GM21515 (cell line): ENCODE data around the gene DNAJB6.

Source experiments
- ATAC-seq: cut with Tn5 transposase; IDR thresholded peaks from one replicate; pipeline ENCODE4 v1.9.1; 2021; ENCODE audit not compliant: unreplicated experiment

The DNAJB6 gene

DNA sequence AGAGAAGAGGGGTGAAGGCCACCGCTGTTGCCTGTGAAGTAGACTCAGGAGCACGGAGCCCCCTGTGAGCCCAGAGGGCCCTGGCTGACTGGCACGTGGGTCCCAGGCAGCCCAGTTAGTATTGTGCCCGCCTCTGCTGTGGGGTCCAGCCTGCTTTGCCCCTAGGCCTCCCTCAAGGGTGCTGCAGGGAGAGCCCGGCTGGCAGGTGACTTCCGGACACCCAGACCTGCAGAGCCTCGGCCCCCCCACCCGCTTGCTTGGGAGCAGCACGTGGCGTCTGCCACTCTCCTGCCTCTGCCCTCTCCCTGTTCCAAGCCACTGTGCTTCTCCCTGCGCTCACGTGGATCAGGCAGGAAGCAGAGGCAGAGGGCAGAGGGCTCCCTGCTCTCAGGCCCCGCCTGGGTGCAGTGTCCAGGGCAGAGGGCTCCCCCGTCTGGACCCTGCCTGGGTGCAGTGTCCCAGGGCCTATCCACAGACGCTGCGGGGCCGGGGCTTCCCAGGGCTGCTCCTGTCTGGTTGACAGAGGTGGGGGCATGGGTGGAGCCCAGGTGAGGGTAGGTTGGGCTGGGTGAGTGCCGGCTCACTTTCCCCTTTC, 88.4 kb downstream of the DNAJB6 start:
- ATAC-seq: no peak

GRCh38 chr7:157425761-157426160, 89.0 kb downstream of the DNAJB6 start:
- ATAC-seq: no peak

DNA sequence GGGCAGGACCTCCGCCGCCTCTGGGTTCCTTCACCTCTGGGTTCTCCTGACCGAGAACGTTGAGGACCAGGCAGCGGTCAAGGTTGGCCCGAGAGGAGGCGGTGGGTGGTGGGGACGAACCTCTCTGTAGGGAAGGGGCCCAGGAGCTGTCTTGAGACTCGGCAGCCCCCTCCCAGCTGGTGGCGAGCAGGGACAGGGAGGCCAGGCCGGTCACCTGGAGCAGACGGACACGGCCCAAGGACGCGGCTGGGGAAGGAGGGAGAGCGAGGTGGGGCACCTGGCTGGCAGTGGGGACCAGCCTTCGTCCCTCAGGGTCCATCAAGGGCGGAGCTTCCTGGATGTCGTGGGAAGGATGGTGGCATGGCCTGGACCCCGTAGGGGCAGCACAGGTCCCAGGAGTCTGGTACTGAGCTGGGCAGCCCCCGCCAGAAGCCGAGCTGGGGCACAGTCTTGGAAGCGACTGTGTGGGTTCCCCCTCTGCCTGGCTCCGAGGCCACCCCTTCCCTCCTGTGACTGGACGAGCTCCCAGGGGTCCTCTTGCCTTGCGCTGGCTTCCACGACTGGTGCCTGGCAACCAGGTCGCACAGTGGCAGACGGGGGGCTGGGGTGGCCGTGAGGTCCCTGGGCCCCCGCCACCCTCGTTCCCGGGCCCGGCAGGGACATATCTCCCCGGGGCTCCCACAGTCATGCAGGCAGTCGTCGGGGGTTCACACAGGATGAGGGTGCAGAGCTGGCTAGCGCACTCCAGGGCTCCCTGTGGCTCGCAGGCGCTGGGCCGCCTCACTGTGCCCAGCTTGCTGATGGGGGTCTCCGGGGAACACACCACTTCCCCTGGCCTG, 89.9 kb downstream of the DNAJB6 start:
- ATAC-seq: no peak

GRCh38 chr7:157427811-157428553, 91.2 kb downstream of the DNAJB6 start:
- ATAC-seq: no peak

GRCh38 chr7:157428554-157428945, 91.7 kb downstream of the DNAJB6 start:
- ATAC-seq: no peak

GRCh38 chr7:157429001-157429679, 92.3 kb downstream of the DNAJB6 start:
- no peak for ATAC-seq

- ATAC-seq: no peak
These were observed 92.9 kb downstream of the DNAJB6 start for GRCh38 chr7:157429680-157430224.

DNA sequence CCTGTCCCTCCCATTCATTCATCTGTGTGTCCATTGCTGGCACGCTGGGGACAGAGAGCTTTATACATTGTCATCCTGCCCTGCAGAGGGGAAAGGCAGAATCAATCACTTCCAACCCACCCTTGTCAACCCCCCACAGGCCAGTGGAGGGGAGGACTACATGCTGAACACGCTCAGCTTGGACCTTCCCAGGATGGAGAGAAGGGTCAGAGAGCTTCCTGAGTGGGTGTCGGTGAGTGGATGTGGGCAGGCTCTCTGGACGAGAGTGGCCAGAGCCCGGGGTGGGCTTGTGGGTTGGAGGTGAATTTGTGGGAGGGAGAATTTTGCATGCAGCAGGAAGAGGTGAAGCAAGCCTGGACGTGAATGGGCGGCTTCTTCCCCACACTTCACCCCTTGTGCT, 93.9 kb downstream of the DNAJB6 start:
- no peak for ATAC-seq

- no peak for ATAC-seq
These were observed 94.6 kb downstream of the DNAJB6 start for GRCh38 chr7:157431173-157431950.

DNA sequence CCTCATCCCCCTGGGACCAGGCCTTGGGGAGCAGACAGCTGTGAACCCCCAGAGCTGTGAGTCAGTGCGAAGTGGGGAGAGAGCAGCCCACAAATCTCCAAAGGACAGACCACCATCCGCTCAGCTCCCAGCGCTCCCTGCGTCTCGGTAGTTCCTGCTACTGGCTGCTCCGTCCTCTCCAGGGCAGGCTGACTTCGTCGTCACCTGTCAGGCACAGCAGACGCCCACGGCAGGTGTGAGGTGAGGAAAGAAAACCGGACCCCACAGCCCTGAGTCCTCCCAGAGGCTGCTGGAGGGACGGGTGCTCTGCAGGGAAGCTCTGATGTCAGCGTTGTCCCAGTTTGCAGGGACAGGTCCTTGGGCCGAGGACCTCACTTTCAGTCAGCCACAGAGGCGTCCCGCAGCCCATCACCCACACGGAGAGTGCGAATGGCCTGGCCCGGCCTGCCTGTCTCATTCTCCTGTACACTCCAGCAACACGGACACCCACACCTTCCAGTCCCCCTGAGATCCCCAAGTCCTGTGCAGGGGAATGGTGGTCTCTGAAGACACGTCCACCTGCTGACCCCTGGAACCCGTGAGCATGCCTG, 95.2 kb downstream of the DNAJB6 start:
- ATAC-seq: no peak

- ATAC-seq: no peak
These were observed 95.7 kb downstream of the DNAJB6 start for GRCh38 chr7:157432541-157432956.

DNA sequence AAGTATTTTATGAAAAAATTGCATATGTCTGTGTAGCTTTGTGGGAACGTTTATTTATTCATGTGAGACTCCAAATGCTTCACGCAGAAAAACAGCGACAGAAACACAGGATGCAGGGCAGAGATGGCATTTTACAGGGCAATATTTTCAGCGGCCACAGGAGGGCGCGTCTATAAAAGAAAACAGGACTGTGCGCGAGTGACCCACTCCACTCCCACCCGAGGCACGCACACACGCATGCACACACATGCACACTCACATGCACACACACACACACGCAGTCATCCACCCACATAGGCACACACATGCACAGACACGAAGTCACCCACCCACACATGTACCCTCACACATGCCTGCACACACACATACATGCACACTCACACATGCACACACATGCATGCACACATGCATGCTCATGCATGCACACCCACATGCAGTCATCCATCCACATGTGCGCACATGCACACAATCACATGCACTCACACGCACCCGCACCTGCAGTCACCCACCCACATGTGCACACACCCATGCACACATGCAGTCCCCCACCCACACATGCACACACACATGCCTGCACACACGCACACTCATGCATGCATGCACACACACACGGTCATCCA, 96.3 kb downstream of the DNAJB6 start:
- peak; percentile 47 for ATAC-seq

- ATAC-seq: no peak
These were observed 96.8 kb downstream of the DNAJB6 start for GRCh38 chr7:157433628-157434027.

DNA sequence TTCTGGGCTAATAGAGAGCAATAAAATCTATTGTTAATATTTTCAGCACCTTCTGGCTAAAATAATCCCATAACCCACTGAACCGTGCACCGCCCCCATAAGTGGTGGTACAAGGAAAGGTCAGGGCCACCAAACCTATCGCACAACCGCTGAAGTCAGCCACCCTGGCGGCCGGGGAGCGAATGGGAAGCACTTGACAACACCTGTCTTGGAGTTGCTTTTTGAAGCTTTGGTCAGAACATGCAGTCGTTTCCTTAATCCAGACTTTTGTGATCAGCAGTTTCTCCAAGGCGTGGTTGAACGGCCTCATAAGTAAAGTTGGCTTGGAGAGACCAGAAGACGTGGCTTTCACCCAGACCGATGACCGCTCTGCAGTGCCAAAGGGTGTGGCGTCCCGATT, 97.4 kb downstream of the DNAJB6 start:
- ATAC-seq: no peak

DNA sequence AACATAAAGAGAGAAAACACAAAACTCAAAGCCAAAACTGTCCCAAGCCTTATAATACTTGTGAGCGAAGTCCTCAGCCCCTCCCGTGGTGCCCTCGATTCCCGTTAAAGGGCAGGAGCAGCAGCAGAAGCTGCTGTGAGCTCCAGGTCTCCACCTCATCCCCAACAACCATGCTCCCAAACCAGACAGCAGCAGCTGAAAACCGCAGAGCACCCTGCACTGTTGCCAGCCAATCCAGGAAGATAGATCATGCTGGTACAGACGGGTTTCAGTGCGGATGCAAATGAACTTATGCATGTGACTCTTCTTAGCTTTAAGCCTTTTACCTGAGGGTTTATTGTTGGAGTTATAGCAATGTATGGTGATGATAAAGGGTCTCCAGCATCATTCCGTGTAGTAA, 97.9 kb downstream of the DNAJB6 start:
- no peak for ATAC-seq

DNA sequence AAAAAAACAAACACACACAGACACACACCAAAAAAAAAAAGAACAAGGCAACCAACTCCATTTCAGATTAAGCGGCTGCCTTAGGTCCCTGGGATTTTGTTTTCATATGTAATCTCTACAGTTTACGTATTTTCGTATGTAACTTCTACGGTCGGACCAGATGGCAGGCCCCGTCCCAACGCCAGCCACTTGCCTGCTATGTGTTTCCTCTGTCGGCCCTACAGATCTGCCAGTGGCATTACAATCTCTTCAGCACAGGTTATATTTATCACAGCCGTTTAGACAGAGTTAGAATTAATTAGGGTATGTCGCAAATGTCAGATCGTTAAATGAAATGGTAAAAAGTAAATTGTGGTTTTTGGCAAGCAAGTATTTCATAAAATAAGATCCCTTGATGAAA, 99.3 kb downstream of the DNAJB6 start:
- no peak for ATAC-seq

GRCh38 chr7:157436763-157437480, 100.1 kb downstream of the DNAJB6 start:
- no peak for ATAC-seq

DNA sequence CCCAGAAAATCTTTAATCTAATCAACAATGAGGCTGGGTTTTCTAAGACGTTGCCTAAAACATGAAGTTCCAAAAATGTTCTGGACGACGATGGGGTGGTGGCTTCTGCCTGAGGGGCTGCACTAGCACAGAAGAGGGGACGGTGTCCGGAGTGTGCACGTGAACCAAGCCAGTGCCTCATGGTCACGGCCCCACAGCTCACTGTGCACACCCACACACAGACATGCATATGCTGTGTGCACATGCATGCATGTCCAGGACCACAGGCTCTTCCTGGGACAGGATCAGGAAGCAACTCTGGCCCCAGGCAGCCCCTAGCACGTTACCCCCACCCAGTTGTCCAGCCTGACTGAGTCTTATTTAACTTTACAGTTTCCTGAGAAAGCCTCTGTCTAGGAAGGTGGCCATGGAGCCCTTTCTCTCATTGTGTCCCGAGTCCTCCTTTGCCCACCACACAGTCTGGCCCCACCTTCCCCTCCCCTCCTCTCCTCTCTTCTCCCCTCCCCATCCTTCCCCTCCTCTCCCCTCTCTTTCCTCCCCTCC, 100.8 kb downstream of the DNAJB6 start:
- no peak for ATAC-seq
